ENCODE measurements around the gene SNRPA.

The SNRPA gene

GRCh38 chr19:40750874-40751537 is at the start of gene SNRPA:
TSS of gene SNRPA (plus strand) at chr19:40751203. CDS start at chr19:40751409, 206 bp downstream.
- peak; percentile 99 for DNase-seq

DNA sequence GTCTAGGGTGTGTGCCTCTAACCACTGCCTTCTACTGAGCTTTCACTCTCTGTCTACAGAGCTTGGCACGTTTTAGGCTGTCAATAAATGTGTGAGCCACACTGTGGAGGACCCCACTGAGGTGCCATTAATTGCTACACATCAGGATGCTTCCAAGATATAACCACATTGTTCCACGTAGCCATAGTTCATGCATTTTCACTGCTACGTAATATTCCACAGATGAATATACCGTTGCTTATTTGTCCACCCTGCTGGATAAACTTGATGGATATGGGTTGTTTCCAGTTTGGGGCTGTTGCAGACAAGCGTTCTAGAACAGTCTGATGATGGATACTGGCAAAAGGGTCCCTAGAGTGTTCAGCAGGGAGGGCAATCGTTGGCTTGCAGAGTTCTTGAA is 49.2 kb upstream of the SNRPA start:
- no peak for DNase-seq

GRCh38 chr19:40702337-40703012 is 48.5 kb upstream of the SNRPA start:
- DNase-seq: no peak

DNA sequence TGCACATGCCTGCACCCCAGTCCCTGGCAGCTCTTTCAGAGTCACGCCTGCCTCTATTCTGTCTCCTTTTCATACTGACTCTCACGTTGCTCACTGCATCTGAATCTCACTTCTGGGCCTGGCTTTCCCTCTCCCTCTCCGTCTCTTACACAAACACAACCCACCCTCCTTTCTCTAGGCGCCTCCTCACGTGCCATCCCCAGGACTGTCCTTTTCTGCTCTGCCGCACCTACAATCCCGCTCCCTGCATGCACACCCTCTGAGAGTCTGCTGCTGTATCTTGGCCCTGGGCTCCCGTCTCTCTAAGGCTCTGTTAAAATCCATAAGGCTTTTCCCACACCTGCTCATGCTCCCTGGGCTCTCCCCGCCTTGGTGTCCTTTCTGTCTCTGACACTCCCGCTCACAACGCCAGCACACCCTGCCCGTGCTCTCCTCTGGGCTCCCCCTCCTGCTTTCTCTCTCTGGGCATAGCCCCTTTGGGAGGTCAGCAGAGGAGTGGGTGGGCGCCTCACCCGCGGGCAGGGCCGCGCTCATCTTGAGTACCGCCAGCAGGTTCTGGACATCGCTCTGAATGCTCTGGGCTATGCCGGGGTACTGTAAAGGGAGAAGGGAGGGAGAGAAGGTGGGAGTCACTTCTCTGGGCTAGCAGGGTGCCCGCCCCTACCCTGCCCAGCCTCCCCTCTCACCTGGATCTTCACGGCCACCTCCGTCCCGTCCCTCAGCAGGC is 47.8 kb upstream of the SNRPA start:
- no peak for DNase-seq

DNA sequence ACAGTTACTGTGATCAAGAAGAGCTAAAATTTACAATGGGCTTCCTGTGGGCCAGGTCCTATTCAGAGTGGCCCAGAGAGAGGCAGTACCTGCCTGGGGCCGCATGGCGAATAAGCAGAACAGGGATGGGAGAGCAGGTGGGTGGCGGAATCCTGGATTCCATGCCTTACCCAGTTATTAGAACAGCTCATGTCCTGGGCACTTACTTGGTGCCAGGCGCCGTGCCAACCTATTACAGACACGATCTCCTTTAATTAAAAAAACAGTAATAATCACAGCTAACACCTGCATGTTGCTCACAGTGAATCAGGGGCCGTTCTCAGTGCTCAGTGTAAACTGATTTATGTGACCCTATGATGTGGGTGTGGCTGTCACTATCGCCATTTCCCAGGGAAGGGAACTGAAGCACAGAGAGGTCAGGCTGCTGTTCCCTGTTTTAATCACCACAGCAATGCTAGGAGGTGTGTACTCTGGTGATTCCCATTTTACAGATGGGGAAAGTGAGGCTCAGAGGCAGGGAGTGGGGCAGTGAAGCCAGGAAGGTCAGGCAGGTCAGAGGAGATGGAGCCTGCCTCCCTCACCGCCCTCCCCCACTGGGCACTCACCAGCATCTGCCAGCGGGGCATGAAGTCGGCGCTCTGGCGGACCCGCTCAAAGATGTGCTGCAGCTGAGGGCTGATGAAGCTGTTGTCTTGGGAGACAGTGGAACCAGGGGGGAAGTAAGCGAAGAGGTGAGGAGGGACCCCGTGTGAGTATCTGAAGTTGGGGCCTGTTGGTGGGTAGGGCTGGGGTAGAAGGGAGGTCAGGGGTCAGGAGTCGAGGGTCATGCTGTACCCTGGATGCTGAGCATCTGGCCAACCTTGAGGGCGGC is 46.3 kb upstream of the SNRPA start:
- DNase-seq: no peak

- DNase-seq: no peak
Measured at GRCh38 chr19:40705362-40705651, 45.7 kb upstream of the SNRPA start.

GRCh38 chr19:40705950-40706619 is 44.9 kb upstream of the SNRPA start:
- no peak for DNase-seq

GRCh38 chr19:40707615-40708014 is 43.4 kb upstream of the SNRPA start:
- no peak for DNase-seq

DNA sequence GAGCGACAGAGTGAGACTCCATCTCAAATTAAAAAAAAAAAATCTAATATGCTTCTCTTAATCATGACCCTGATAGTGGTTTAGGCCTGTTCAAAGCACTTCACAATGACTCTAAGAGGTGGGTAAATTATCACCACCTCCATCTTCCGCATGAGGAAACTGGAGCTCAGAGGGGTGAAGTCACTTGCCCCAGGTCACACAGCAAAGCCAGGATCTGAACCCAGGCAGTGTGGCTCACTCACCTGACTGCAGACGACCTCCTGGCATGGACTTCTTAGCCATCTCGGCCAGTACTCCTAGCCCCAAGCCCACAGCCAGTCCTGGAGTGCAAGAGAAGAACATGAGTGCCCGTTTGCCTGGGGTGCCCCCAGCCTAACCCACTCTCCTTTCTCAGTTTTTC is 41.2 kb upstream of the SNRPA start:
- DNase-seq: no peak

DNA sequence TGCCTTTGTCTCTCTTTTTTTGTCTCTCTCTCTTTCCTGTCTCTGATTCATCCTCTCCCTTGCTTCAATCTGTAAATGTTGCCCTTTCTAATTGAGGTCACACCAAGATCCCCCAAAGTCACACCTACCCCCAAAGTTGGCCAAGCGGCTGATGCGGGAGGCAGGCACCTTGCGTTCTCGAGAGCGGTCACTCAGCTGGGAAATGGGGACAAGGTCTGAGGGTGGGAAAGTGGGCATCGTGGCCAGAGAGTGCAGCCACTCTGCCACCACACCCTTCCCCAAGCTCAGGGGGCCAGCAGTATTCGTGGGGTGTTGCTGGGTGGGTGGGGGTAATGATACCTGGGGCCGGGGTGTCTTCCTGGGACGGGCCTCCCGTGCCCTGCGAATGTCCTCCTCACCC is 37.1 kb upstream of the SNRPA start:
- no peak for DNase-seq

- peak; percentile 92 for DNase-seq
Measured at GRCh38 chr19:40714441-40715299, 36.3 kb upstream of the SNRPA start.

GRCh38 chr19:40716031-40716481 is 34.9 kb upstream of the SNRPA start:
- DNase-seq: no peak

- DNase-seq: peak; percentile 99
Measured at GRCh38 chr19:40716482-40717324, 34.3 kb upstream of the SNRPA start, which contains the start of the genes COQ8B and ITPKC. TSS of gene COQ8B (minus strand) at chr19:40716886. CDS start at chr19:40714632, 2,254 bp downstream. TSS of gene ITPKC (plus strand) at chr19:40717112. CDS start at chr19:40717136, 24 bp downstream.

DNA sequence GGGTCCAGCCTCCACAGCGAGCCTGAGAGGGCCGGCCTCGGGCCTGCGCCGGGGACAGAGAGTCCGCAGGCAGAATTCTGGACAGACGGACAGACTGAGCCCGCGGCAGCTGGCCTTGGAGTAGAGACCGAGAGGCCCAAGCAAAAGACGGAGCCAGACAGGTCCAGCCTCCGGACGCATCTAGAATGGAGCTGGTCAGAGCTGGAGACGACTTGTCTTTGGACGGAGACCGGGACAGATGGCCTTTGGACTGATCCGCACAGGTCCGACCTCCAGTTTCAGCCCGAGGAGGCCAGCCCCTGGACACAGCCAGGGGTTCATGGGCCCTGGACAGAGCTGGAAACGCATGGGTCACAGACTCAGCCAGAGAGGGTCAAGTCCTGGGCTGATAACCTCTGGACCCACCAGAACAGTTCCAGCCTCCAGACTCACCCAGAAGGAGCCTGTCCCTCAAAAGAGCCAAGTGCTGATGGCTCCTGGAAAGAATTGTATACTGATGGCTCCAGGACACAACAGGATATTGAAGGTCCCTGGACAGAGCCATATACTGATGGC is 33.6 kb upstream of the SNRPA start:
- DNase-seq: no peak

GRCh38 chr19:40717880-40718773 is 32.9 kb upstream of the SNRPA start:
- DNase-seq: no peak

- no peak for DNase-seq
Measured at GRCh38 chr19:40718774-40719391, 32.1 kb upstream of the SNRPA start.

DNA sequence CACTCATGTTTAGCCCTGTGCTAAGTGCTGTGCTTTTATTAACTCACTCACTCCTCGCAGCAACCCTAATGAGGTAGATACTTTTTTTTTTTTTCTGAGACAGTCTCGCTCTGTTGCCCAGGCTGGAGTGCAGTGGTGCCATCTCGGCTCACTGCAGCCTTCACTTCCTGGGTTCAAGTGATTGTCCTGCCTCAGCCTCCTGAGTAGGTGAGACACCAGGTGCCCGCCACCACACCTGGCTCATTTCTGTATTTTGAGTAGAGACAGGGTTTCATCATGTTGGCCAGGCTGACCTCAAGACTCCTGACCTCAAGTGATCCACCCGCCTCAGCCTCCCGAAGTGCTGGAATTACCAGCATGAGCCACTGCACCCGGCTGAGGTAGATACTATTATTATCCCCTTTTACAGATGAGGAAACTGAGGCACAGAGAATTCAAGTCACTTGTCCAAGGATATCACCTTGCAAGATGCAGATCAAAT is 31.5 kb upstream of the SNRPA start:
- no peak for DNase-seq

DNA sequence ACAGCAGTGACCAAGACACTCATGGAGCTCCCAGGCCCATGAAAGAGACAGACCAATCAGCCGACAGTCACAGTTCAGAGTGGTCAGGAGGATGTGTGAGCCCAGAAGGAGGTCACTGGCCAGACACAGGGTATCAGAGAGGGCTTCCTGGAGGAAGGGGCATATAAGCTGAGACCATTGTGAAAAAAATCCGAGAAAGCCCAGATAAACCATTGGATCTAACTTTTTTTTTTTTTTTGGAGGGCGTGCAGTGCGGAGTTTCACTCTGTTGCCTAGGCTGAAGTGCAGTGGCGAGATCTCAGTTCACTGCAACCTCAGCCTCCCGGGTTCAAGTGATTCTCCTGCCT is 29.9 kb upstream of the SNRPA start:
- DNase-seq: no peak

Data from suppressor macrophage treated with lipopolysaccharide for 4 hours (primary cell).